Stimulated activated CD8-positive, alpha-beta memory T cell treated with anti-CD3 and anti-CD28 coated beads, Interleukin-7, amount 100 ng/mL, for 48 hours (primary cell): ENCODE results near the gene SLC25A21.

Experiments
- DNase-seq, 2 donors: peaks; one replicate each; pipeline ENCODE4 v3.0.0-alpha.2; 2020; ENCODE audit warnings: low read depth in 1 of 2; ENCODE audit errors: extremely low read depth in 1 of 2

Gene SLC25A21

DNA sequence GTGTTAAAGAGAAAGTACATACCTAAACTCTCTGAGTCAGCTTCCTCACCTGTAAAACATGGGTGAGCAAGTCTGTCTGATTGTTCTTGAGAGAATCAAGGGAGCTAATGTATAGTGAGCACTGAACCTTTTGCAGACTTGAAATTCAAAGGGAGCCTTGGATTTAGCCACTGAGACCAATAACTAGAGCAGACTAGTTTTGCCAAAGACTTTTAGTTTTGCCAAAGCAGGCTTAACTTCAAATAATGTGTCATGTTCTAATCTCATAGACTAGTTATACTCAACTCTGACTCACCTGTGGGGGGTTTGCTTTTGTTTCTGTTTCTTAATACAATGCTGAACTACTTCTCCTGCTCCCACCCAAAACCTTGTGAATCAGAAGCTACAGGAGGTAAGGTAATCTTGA, 123.7 kb downstream of the SLC25A21 start:
- no peak for DNase-seq

DNA sequence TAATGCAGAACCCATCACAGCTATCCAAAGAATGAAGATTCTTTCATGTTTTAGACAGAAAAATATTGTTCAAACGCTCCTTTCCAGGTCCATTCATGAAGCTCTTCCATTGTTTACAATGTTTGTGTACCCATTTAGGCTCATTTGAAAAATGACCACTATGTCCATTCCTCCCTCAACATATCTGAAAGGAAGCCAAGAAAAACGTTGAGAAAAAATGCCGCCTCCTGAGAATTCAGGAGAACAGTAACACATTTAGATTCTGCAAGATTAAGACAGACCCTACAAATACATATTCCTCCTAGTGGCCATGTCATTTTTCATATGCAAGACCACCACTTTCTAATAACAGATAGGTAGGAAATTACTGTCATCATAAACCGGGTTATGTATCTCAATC, 124.4 kb downstream of the SLC25A21 start:
- DNase-seq = no peak

DNA sequence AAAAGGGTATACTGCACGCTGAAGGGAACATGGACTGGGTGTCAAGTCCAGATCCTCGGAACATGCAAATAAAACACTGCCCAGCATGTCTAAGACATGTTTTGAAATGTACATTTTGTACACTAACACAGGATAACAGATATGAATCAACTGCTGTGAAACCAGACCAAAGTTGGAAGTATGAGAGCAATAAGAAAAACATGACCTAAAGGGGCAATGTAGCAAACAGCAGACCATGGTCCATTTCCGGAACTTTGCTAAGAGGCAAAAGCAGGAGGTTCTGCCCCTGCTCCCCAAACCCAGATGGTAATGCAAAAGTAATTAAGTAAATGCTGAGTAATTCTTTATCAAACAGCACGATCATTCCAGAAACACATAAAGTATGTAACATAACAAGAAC, 125.2 kb downstream of the SLC25A21 start:
- no peak for DNase-seq

DNA sequence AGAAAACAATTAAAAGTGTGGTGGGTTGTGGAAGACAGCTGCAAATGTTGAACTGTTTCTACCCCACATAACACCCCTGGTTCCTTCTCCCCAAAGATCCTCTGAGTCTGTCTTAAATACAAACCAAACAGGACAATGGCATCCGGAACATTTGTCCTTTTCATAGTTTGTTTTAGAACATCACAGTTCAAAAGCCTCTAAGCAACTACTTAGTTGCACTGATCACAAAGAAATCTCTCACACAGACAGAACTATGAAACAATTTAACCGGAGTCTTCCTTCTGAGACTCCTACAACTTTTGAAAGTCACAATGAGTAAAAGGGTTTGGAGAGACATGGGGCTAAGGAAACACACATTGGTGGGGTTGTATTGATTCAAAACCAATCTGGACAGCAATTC, 125.6 kb downstream of the SLC25A21 start:
- no peak for DNase-seq

DNA sequence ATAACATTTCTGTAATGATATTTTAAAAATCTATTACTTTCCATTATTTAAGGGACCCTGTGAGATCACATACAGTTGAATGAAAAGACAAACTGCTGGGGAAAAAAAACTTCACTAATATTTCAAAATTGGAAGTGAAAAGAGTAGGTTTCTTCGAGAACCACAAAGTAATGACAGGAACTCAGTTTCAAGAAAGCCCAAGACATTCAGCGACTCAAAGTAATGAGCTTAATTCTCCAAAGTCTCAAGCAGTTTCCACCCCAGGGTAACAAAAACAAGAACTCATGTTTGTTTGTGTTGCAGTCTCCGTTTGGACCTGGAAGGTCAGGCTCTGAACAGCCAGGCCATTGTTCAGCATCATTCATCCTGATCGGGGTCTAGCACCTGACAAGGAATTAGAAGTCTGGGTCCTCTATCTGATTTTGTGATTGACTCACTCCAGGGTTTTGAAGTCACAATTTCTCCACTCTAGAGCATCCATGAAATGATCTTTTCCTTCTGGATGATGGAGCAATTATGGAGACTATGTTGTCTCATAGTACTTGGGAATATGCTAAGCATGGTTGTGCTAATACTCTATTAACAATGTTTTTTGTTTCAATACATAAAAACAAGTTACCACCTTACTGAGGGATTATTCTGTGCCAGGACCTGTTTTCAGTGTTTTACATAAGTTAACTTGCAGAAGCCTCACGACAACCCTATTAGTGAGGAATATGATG, 126.9 kb downstream of the SLC25A21 start:
- no peak for DNase-seq

DNA sequence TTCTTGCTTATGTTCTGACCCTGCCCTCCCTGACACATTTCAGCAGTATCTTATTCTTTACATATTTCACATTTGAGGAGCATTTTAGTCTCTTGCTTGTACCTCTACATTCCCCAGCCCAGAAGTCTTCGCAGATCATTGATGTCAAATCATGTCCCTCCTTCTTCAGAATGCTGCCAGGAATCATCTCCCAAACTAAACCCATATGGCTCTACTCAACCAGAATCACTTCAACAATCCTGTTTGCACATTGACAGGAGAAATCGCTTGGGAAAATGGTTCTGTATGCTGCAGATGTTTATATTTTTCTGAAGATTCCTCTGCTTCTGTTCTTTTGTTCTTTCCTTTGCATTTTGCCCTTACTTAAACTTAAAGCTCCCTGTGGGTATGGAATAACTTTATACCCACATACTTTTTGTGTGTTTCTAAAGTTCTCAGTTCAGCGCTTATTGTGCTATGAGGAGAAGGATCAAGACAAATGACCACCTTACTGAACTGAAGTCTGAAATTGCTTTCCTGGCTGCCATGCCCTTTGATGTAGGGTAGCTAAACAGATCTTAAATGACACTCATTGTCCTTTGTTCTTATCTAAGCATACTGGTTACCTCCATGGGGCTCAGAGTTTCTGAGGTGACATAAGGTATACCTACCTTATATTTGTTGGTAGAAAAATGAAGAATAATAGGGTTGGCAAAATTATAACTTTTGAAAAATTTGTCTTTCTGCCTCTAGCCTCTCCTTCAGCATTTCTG, 134.6 kb downstream of the SLC25A21 start:
- DNase-seq = no peak

DNA sequence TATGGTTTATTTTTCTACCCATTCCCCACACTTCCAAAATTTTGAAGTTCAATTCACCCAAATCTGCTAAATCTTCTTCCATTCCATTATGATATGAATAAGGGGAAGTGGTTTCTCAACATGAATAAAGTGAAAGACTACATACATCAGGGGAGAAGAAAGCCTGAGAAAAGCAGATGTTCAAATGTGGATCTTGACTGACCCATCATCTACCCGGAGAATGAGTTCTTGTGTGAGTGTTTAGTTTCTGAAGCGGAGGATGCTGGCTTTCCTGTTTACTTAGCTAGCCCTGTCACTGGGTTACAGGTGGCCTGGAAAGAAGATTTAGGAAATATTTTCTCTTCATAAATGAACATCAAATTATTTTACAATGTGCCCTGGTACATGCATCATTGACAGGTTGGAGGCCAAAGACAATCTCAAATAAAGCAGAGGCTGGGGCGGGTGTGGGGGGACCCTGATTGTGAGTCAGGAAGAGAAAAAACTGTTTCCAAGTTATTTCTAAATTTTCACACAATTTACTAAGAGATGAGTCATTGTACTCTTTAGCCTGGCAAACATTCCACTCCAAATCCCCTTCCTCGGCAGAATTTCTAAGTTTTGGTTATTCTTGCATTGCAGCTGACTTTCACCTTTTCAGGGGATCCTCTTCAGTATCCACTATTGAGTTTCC, 135.6 kb downstream of the SLC25A21 start:
- no peak for DNase-seq

DNA sequence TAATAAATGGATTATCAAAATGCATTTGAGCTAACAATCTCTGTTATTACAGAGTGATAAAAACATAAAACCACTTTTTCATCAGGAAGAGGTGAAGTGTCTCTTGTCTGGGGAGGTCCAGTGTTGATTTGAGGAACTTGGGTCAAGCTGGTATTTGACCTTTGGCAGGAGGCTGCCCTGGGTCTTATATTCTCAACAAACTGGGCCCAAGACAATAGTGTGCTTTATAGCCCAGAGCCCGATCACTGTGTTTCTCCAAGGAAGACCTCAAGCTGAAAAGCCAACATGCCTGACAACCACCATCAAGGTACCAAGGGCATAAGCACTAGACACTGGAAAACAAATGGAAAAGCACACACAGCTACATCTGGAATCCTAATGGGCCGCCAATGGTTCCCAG, 137.0 kb downstream of the SLC25A21 start:
- no peak for DNase-seq

DNA sequence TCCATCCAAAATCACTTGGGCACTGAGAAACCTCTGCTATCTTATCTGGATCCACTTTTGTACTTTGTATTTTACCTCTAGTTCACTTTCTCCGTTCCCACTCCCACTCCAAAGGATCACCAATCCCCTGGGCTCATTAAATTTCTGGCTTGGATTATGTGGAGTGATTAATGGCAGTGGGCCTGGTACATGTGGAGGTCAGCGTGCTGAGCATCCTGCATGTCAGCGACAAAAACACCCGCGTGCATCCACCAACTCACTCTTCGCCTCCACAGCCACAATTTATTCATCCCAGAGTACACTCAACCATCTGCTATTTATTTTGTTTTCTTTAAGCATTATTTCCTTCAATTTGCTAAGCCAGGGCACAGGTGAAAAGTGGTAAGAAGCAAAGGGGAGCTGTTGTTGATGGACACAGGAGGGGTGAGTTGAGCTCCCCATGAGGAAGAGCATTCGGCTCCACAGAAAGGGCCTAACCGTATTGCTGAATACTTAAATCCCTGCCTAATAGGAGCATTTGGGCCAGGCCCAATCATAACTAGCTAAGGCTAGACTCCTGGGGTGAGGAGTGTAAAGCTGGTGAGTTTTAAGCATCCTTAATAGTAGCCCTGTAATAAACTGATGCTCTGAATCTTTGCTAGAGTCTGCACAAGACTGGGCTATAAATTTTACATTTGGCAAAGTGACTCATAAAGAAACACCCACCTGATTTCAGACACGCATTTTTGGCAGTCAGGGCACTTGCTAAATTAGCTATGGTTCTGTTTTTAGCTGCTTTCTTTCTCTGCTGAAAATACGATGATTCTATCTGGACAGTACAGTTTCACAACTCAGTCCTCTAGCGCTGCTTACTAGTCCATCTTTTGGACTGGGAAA, 137.8 kb downstream of the SLC25A21 start:
- no peak for DNase-seq

DNA sequence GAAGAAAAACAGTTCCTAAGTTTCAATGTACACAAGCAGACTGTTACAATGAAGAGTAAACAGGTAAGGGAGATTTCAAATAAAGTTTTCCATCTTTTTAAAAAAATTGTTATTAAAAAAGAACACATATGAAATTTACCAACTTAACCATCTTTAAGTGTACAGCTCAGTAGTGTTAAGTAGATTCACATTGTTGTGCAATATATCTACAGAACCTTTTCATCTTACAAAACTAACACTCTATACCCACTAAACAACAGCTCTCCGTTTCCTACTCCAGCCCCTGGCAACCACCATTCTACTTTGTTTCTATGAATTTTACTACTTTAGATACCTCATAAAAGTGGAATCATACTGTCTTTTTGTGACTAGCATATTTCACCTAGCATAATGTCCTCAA, 139.5 kb downstream of the SLC25A21 start:
- no peak for DNase-seq

DNA sequence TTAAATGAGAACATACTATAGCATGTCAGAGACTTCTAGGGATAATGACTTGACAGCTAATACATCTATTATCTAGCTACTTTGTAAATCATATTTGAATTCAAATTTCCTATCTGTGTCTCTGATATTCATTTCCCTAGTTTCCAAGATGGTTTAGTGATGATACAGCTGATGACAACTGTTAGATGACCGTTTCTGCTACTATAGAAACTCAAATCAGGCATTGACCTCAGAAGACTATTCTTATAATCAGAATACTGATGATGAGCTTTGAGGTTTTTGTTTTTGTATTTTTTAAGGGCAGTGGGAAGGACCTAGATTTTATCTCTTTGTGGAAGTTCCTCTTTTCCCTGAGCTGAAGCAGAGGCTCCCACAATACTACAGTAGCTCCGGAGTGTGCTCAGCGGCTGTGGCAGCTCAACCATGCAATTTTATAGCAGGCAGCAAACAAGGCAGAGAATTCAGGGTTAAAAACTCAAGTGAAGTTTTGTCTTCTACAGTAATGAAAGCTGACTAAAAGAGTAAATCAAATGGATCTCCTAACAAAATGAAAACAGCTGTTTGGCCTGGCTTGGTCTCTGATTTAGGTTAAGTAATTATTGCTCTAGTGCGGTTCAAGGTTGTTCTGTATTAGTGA, 145.1 kb downstream of the SLC25A21 start:
- no peak for DNase-seq

DNA sequence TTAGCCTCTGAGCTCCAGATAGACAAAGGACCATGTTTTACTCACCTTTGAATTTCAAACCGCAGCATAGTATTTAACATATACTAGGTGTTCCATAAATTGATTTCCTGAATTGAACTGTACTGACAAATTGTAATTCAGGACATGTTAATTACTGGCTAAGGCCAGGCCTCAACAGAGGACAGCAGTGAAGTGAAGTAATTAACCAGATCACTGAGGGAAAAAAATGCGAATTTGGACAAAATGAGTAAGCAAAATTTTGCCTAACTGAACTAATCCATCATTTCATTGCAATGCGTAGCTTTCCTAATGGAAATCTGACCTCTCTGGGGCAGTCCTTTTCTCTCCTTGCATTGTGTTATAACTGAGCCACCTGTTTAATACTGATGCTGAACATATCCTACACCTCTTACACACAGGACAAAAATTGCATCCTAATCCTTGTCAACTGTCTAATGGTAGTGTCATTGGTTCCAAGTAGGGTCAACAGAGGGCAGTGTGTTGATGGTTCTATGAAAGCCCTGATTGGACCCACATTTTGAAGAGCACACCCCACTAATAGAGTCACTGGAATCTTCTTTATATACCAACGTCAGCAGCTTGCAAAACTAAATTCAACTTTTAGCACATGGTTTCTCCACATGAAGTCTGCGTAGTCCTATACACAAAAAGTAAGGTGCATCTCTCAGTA, 148.4 kb downstream of the SLC25A21 start:
- no peak for DNase-seq

DNA sequence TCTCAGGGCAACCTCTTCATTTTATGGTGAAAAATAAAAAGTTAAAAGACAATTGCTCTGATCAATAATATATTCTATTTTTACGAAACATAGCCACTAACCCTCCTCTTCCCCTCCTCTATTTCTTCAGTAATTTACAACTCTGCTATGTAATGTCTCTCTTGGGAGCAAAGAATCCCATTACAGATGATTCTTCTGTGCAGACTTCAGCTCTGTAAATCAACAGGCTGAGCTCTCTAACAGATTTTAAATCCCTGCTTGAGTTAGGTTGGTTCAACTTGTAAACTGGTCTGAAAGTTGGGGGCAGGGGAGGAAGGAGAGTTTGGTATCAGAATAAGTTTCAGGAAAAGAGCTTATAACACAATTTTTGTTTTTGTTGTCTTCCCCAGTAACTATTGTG, 151.0 kb downstream of the SLC25A21 start:
- DNase-seq = no peak

DNA sequence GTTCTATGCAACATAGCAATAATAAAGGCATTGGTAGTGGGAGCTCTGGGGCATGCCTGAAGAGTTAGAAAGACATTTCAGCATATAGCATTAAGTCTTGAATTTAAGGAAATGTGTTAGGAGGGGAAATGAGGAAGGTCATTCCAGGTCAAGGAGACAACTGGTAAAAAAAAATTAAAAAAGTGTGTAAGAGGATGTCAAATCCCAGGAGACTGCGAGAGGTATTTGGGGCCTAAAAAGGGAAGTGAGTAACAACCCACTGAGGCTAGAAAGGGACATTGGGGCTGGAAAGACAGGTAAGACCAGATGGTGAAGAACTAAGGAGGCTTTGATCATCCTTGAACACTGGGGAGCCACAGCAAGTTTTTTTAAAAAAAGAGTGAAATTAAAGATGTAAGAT, 152.9 kb downstream of the SLC25A21 start:
- DNase-seq = no peak

DNA sequence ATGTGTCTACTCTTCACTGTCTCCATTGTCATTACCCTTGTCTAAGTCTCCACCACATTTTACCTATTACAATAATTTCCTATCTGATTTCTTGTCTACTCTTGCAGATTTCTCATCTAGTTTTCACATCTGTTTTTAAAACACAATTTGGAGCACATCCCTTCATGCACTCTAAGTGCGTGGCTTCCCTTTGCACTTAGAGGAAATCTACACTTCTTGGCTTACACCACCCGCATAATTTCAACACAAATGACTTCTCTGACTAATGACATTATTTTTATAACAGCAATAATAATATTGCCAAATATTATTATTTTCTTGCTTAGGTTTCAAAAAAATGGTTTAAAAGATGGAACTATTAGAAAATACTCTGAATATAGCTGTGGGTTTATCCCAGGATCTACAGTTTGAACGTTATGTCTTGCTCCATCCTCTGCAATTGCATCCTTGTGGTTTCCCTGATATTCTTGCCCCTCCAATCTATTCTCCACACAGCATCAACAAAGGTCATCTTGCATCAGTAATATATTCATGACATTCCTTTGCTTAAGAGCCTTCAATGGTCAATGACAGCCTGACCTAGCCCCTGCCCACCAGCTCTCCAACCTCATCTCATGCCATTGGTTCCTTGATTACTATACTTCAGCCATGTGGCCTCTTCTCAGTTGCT, 153.7 kb downstream of the SLC25A21 start:
- DNase-seq = no peak

DNA sequence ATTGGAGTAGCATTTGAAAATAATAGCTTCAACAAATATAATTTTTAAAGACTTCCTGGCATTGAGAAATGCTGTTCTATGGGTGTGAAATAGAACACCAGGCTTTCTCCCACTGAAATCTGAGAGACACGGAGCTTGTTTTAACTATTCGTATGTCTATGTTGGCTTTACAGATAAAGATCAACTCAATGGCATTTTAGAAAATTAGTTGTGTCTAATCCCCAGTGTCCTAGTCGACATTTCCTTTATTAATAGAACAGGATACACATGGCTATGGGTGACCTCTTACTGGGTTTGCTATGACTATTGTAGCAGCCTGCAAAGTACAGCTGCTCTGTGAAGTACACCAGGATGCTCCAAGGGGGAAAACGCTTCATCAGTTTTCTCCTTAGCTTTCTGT, 159.3 kb downstream of the SLC25A21 start:
- DNase-seq = no peak

DNA sequence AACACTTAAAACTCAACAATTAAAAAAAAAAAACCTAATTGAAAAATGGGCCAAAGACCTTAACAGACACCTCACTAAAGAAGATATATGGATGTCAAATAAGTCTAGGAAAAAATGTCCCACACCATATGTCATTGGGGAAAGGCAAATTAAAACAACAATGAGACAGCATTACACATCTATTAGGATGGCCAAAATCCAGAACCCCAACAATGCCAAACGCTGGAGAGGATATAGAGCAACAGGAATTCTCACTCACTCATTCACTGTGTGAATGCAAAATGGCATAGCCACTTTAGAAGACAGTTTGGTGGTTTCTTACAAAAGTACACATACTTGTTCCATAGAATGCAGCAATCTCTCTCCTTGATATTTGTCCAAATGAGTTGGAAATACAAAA, 173.7 kb downstream of the SLC25A21 start:
- DNase-seq = no peak

DNA sequence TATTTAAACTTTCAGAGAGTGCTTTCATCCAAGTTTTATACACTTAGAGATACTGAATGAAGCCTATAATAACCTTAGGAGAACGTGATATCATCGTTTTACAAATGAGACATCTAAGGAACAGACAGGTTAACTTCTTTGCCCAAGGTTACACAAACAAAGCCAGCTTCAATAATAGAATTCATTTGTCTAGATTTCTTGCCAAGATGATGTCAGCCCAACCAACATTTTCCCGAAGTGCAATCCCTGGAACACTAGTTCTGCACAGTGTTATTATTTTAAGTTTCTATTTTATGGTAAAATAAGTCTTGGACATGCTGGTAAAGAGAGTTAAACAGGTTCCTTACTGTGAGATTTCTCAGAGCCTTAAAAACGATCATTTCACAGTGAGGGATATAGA, 174.6 kb downstream of the SLC25A21 start:
- DNase-seq = no peak

DNA sequence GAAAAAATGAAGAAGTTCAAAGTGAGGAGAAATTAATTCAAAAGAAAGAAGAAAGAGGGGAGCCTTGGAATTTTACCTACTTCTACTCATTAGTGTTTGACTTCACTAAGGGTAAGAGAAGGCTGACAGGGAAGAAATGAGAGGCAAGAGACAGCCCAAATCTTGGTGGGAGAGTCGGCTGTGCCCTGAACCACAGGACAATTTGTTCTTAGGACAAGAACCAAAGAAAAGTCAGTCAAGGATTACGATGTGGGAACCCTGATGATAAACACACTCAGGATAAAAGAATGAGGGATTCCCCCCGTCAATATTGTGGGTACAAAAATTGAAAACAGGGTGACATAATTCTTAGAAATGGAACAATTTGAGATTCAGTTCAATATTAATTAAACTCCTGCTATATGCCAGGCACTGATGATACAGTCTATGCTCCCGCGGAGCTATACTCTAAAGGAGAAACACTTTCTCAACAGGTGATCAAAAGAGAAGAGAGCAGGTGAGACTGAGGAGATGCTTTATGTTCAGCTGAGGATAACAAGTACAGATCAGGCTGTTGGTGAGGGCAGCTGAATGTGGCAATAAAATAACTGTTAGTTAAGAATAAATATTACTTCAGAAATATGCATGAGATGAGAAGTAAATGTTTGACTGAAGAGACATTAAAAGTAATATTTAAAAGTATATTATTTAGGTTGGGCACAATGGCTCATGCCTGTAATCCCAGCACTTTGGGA, 175.4 kb downstream of the SLC25A21 start:
- no peak for DNase-seq
